K562 (cell line): Measurements from ENCODE around the gene LZTFL1. TPM values are rescaled to one million over a fixed set of nuclear protein-coding genes. Genes with fewer than 3 reads are reported as not detected.

Experiments used
- ATAC-seq: fragments of 200-7000 bp; cut with Tn5 transposase; 3 replicates; pipeline ENCODE4 v1.9.1; 2020; ENCODE audit warnings: moderate library complexity
- BruUV-seq: library from RNA; stranded (reverse); fragments of 400-500 nt; replicated peaks from 2 replicates; lab custom pipeline; 2021; lab: Mats Ljungman, UMichigan
- CTCF ChIA-PET: fragments of 300-600 bp; formaldehyde crosslinking; extraction: SDS; loops from one replicate; lab custom pipeline; 2021; ENCODE audit warnings: low intra/inter-chr PET ratio; lab: Yijun Ruan, JAX
- POLR2A ChIA-PET: fragments of 300-600, 350-650 bp; sonication (Branson Sonifier 250); formaldehyde crosslinking; extraction: SDS; loops from one replicate; lab custom pipeline; 2021; ENCODE audit warnings: antibody characterized with exemption, inconsistent platforms; lab: Yijun Ruan, JAX
- DNase-seq, 4 experiments: peaks; one replicate each; pipeline versions ENCODE4 v3.0.0 to v3.0.0-alpha.2; 2011 to 2018; ENCODE audit warnings: low spot score in 3 of 4, mixed read lengths in 3 of 4; ENCODE audit errors: extremely low read depth in 1 of 4
- FAIRE-seq: peaks from 2 replicates; lab custom pipeline; 2011; peaks lifted over from hg19 to GRCh38; lab: Jason Lieb, UNC
- H2AFZ ChIP-seq: 2 replicates; pipeline ENCODE4 v1.6.0; 2011; ENCODE audit warnings: low read depth, low read length, control low read depth, inconsistent platforms
- H3K27ac ChIP-seq: fragments of 200-600 bp; 3 replicates; pipeline ENCODE4 v1.8.0; 2011; ENCODE audit warnings: low read depth, mild to moderate bottlenecking, control low read depth, inconsistent platforms, low read length, moderate library complexity, mixed read lengths; ENCODE audit errors: extremely low read depth
- H3K27me3 ChIP-seq, 2 experiments: fragments of 300-600 bp in 1 of 2; 2 replicates in 1 of 2; 3 replicates in 1 of 2; pipeline versions ENCODE4 v1.6.0 to v1.8.0; 2011; ENCODE audit warnings: inconsistent platforms in 2 of 2, low read length in 2 of 2, mild to moderate bottlenecking in 1 of 2, mixed read lengths in 1 of 2, moderate library complexity in 1 of 2; ENCODE audit not compliant: control insufficient read depth in 2 of 2, insufficient read depth in 2 of 2
- H3K36me3 ChIP-seq: fragments of 300-600 bp; 3 replicates; pipeline ENCODE4 v1.8.0; 2011; ENCODE audit warnings: mild to moderate bottlenecking, low read length, inconsistent platforms; ENCODE audit not compliant: control insufficient read depth, insufficient read depth
- H3K4me1 ChIP-seq, 2 experiments: fragments of 200-600 bp in 1 of 2; replicated peaks in 1 of 2; 2 replicates in 1 of 2; 3 replicates in 1 of 2; pipeline versions ENCODE4 v1.5.1 to v1.8.0; 2011; ENCODE audit warnings: inconsistent platforms in 2 of 2, low read length in 2 of 2, mild to moderate bottlenecking in 1 of 2, mixed read lengths in 1 of 2, moderate library complexity in 1 of 2; ENCODE audit not compliant: control insufficient read depth in 2 of 2, insufficient read depth in 2 of 2
- H3K4me2 ChIP-seq: 2 replicates; pipeline ENCODE4 v1.6.1; 2011; ENCODE audit warnings: low read length, control low read depth, inconsistent platforms, mixed read lengths; ENCODE audit not compliant: insufficient read depth
- H3K4me3 ChIP-seq: fragments of 200-600 bp; sonication (generic), shearing (Covaris generic); 2 replicates; pipeline ENCODE4 v1.5.1; 2016; ENCODE audit warnings: control low read depth, inconsistent platforms
- H3K79me2 ChIP-seq: fragments of 200-600 bp; 3 replicates; pipeline ENCODE4 v1.8.0; 2011; ENCODE audit warnings: low read length, inconsistent platforms; ENCODE audit not compliant: control insufficient read depth, insufficient read depth
- H3K9ac ChIP-seq, 2 experiments: 2 replicates each; pipeline versions ENCODE4 v1.6.0 to v1.6.1; 2011; ENCODE audit warnings: low read depth in 2 of 2, low read length in 2 of 2, control low read depth in 1 of 2, inconsistent platforms in 1 of 2, mild to moderate bottlenecking in 1 of 2, mixed read lengths in 1 of 2; ENCODE audit not compliant: insufficient read depth in 1 of 2
- H3K9me1 ChIP-seq: one replicate; pipeline ENCODE4 v1.6.0; 2011; ENCODE audit warnings: inconsistent platforms, mild to moderate bottlenecking, low read length, moderate library complexity; ENCODE audit not compliant: control insufficient read depth, insufficient read depth
- H3K9me3 ChIP-seq: replicated peaks from 2 replicates; pipeline ENCODE4 v1.5.1; 2011; ENCODE audit warnings: low read depth, low read length, inconsistent platforms; ENCODE audit not compliant: control insufficient read depth, insufficient read depth
- H4K20me1 ChIP-seq: replicated peaks from 2 replicates; pipeline ENCODE4 v1.6.1; 2011; ENCODE audit warnings: low read length, inconsistent platforms, mixed read lengths; ENCODE audit not compliant: control insufficient read depth, insufficient read depth
- FOXJ3 ChIP-seq: sonication (generic); formaldehyde crosslinking; IDR thresholded peaks from 2 replicates; pipeline ENCODE4 v1.4.0; 2020; ENCODE audit warnings: mild to moderate bottlenecking, missing genetic modification reagents
- FOXM1 ChIP-seq, 2 experiments: fragments of 450-650 bp in 1 of 2; sonication (generic) in 1 of 2; formaldehyde crosslinking in 1 of 2; IDR thresholded peaks; 2 replicates each; pipeline versions ENCODE4 v1.6.1 to v1.9.0; 2017 to 2022; ENCODE audit warnings: low read depth in 2 of 2, mild to moderate bottlenecking in 2 of 2, missing genetic modification reagents in 1 of 2, moderate library complexity in 1 of 2
- MIER1 ChIP-seq: fragments of 450-650 bp; IDR thresholded peaks from 2 replicates; pipeline ENCODE4 v1.6.1; 2016; ENCODE audit warnings: antibody characterized with exemption, mild to moderate bottlenecking, low read depth
- NFATC3 ChIP-seq: fragments of 450-650 bp; IDR thresholded peaks from 2 replicates; pipeline ENCODE4 v1.6.1; 2017; ENCODE audit warnings: mild to moderate bottlenecking
- PHF21A ChIP-seq: fragments of 450-650 bp; IDR thresholded peaks from 2 replicates; pipeline ENCODE4 v1.6.1; 2017; ENCODE audit warnings: low read depth, borderline replicate concordance
- STAG1 ChIP-seq: sonication (generic); formaldehyde crosslinking; IDR thresholded peaks from 2 replicates; pipeline ENCODE4 v1.5.0; 2020; ENCODE audit warnings: missing genetic modification reagents, borderline replicate concordance
- STAT5A ChIP-seq: IDR thresholded peaks from 2 replicates; pipeline ENCODE4 v1.6.1; 2012; ENCODE audit warnings: low read length, inconsistent platforms, borderline replicate concordance
- XRCC4 ChIP-seq: IDR thresholded peaks from one replicate; pipeline ENCODE4 v1.6.1; 2011; ENCODE audit not compliant: insufficient read depth, insufficient read length; ENCODE audit errors: extremely low read depth
- ZFP1 ChIP-seq: fragments of 450-650 bp; formaldehyde crosslinking; IDR thresholded peaks from 2 replicates; pipeline ENCODE4 v1.4.0; 2020; ENCODE audit warnings: mild to moderate bottlenecking, mixed read lengths
- ZMIZ1 ChIP-seq, 2 experiments: fragments of 150-350 bp in 1 of 2; IDR thresholded peaks; 2 replicates each; pipeline ENCODE4 v1.6.1; 2012 to 2016; ENCODE audit warnings: low read depth in 2 of 2, low read length in 2 of 2, mild to moderate bottlenecking in 1 of 2, moderate library complexity in 1 of 2
- ZNF609 ChIP-seq: sonication (generic); formaldehyde crosslinking; IDR thresholded peaks from 2 replicates; pipeline ENCODE4 v1.8.1; 2023; ENCODE audit warnings: missing genetic modification reagents, mild to moderate bottlenecking, borderline replicate concordance
- whole genome bisulfite sequencing: fragments of 100-300 bp; shearing (Covaris generic); methylation state at CpG from one replicate; pipeline ENCODE4 v1.1.6; 2016; ENCODE audit warnings: low coverage, mixed read lengths; ENCODE audit not compliant: insufficient coverage; ENCODE audit errors: missing lambda C conversion rate; 5-methylcytosine and 5-hydroxymethylcytosine counted together
- in situ Hi-C: fragments of 300-500 bp; cut with MboI; formaldehyde crosslinking; loops from 4 replicates; pipeline ENCODE4 v1.15.0; 2018; ENCODE audit warnings: inconsistent platforms, mixed read lengths
- intact Hi-C: fragments of 100-400 bp; cut with micrococcal nuclease; formaldehyde crosslinking; loops from 2 replicates; pipeline ENCODE4 v1.14.2; 2022
- polyA plus RNA-seq, 8 experiments: library from polyadenylated mRNA; depleted of rRNA in 4 of 8; stranded (reverse) in 5 of 8; unstranded in 3 of 8; fragments of >200 nt; fragmentation: Nextera tagmentation in 2 of 8; fragmentation: Illumina TruSeq in 1 of 8; extraction: Ambion mirVana in 2 of 8; extraction: Trizol in 1 of 8; gene quantifications; 2 replicates each; pipeline versions ENCODE4 v1.2.1 to v1.2.3, GENCODE V29; 2011 to 2014; ENCODE audit warnings: inconsistent platforms in 1 of 8, missing spikeins in 1 of 8
- total RNA-seq, 7 experiments: library from RNA; depleted of rRNA in 6 of 7; stranded (reverse); fragments of >200 nt in 6 of 7; fragmentation: Illumina TruSeq in 2 of 7; extraction: Trizol in 2 of 7; gene quantifications; 2 replicates each; pipeline versions ENCODE4 v1.2.1 to v1.2.3, GENCODE V29; 2011 to 2021; ENCODE audit warnings: low replicate concordance in 1 of 7

Gene LZTFL1
- total and polyA plus RNA-seq, 9 of the 15 experiments (the other 6 are each of a cell fraction or from before 2014, with no cell fraction given) = 10.7 to 33.7 (median 15.3) TPM

- Histone ChIP-seq H3K9ac (no peak overlapping the region), H3K9me3 (0 out of 2 replicates have a peak, but pooled peaks cover 2% of the 10 kb centered on the region), H3K4me3 (no peak overlapping the region), H3K27me3 (peaks cover 9 to 38% of the 10 kb centered on the region in 2 experiments), H3K4me2 (no peak overlapping the region), H3K27ac (no peak overlapping the region), H4K20me1 (no peaks in the 10 kb centered on the region; the same call in 1 of the 2 replicates), H3K4me1 (no peaks in the 10 kb centered on the region), H2AFZ (no peak overlapping the region), H3K36me3 (no peaks in the 10 kb centered on the region), H3K9me1 (no peaks in the 10 kb centered on the region), H3K79me2 (no peaks in the 10 kb centered on the region)
- in situ Hi-C loops (no loop called here), intact Hi-C loops (no loop called here)
- FAIRE-seq = no peak
- no peak for ATAC-seq
- no peak for DNase-seq
- POLR2A ChIA-PET = interaction anchor here (0.8 kb wide), 1 partner anchor 830 kb away, joined by 4 read pairs; no protein-coding TSS in a partner anchor
- CTCF ChIA-PET = no interaction called here
- 0% methylated on average over 3 of the region's 3 CpGs for WGBS
- no TSS peak for BruUV-seq
- TF ChIP-seq FOXM1 (IDR thresholded peaks at IDR 0.05; ENCODE audit: low read depth) = no peak
- TF ChIP-seq FOXM1 (CRISPR knock-in tag; IDR thresholded peaks at IDR 0.05; ENCODE audit: low read depth) = no peak
- TF ChIP-seq MIER1 = no peak
- no peak for TF ChIP-seq ZFP1 (CRISPR knock-in tag)
- no peak for TF ChIP-seq STAT5A
- TF ChIP-seq ZNF609 (CRISPR knock-in tag) = no peak
- TF ChIP-seq PHF21A = no peak
- no peak for TF ChIP-seq XRCC4
- no peak for TF ChIP-seq NFATC3
- no peak for TF ChIP-seq ZMIZ1 (IDR thresholded peaks at IDR 0.05; ENCODE audit: low read depth in 2 of 2, low read length in 2 of 2)
- no peak for TF ChIP-seq STAG1 (CRISPR knock-in tag)
- TF ChIP-seq FOXJ3 (CRISPR knock-in tag) = no peak
Measured at GRCh38 chr3:45785605-45786150, 56.2 kb downstream of the LZTFL1 start.
